ENCODE results near the gene KRT3.
"Not testable (repeated sequence)": the region's sequence is repeated elsewhere in the genome, so short reads cannot be mapped to it uniquely, and the experiment has no call there.

The KRT3 gene

DNA sequence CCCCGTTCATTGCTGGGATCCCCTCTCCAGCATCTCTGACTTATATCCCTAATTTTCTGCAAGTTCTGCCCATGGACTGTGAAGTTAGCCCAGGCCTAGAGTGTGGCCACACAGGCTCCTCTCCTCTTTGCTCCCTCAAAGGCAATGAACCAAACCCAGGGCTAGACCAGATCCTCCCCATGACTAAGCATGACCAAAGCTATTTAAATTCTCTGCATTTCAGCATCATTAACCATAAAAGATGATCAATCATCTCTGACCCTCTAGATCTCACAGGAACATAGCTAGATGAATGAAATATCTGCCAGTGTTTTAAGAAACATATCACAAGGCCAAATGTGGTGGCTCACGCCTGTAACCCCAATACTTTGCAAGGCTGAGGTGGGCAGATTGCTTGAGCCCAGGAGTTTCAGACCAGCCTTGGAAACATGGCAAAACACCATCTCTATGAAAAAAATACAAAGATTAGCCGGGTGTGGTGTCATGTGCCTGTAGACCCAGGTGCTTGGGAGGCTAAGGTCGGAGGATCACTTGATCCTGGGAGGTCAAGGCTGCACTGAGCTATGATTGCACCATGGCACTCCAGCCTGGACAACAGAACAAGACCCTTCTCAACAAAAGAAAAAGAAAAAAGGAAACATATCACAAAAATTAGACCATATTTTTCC lies 2.2 kb upstream of the KRT3 start:
- no peak for DNase-seq (ENCODE audit: low read depth in 2 of 2)

DNA sequence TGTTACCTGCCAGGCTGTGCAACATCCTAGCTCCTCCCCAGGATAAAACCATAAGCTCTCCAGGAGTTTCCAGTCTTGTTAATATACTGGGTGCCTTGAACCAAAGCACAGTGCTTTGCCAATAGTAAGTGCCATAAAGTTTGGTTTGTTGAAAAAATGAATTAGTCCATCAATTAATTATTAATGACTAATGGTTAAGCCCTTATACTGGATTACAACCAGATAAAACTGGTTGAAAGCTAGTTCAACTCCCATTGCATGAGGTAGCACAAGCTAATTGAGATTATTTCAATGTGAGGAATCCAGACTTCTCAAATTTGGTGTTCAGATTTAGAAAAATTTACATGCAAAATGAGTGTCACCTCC lies 1.6 kb upstream of the KRT3 start:
- no peak for DNase-seq (ENCODE audit: low read depth in 2 of 2)

DNA sequence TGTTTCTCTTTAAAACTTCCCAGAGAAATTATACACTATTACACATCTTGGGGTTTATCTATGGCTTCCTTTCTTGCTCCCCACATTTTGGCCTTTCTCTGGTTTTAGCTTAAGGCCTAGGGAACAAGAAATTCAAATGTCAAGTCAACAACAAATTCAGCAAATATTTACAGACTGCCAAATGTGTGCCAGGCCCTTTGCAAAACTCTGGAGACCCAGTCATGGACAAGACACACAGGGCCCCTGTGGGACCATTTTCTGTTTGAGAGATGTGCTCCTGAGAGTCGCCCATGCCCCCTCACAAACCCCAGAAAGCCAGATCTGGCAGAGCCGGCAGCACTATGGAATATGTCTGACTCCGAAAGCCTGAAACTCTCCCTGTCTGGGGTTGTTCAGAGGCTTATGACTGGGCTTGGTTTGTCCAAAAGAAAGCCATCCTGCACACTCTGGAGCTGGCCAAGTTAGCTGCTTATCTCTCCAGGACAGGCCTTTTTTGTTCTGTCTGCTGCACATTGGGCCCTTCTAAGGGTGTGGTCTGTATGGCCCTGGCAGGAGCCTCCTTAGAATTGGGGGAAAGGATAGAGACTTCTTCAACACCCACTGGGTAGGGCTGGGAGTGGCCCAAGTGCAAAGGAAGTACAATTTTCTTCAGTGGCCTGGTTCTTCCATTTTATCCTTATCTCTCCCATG lies 1.1 kb upstream of the KRT3 start:
- no peak for DNase-seq (ENCODE audit: low read depth in 2 of 2)

DNA sequence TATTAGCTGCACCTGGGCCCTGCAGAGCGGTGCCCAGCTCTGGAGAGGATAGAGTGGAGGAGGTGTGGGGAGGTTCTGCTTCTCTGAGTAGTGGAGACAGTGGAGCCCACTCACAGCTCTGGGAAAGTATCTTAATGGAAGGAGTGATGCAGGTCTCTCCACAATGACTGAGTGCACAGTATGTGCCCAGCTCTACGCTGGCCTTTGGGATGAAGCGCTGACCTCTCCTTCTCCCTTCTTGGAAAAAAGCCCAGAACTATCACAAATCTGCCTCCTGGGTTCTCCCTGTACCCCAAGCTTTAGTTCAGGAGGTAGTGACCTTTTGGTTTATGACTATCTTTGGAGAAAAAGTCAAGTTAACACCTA lies 495 bp upstream of the KRT3 start:
- no peak for DNase-seq (ENCODE audit: low read depth in 2 of 2)

DNA sequence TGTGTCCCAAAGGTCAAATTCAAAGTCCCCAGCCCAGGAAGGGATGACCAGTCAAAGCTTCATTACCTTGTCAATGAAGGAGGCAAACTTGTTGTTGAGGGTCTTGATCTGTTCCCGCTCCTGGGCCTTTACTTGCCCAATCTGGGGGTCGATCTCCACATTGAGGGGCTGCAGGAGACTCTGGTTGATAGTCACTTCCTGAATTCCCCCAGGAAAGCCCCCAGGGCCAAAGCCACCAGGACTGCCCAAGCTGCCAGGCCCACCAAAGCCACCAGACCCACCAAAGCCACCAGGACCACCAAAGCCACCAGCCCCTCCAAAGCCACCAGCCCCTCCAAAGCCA lies 614 bp downstream of the KRT3 start:
- DNase-seq (ENCODE audit: low read depth in 2 of 2): not testable (repeated sequence)

DNA sequence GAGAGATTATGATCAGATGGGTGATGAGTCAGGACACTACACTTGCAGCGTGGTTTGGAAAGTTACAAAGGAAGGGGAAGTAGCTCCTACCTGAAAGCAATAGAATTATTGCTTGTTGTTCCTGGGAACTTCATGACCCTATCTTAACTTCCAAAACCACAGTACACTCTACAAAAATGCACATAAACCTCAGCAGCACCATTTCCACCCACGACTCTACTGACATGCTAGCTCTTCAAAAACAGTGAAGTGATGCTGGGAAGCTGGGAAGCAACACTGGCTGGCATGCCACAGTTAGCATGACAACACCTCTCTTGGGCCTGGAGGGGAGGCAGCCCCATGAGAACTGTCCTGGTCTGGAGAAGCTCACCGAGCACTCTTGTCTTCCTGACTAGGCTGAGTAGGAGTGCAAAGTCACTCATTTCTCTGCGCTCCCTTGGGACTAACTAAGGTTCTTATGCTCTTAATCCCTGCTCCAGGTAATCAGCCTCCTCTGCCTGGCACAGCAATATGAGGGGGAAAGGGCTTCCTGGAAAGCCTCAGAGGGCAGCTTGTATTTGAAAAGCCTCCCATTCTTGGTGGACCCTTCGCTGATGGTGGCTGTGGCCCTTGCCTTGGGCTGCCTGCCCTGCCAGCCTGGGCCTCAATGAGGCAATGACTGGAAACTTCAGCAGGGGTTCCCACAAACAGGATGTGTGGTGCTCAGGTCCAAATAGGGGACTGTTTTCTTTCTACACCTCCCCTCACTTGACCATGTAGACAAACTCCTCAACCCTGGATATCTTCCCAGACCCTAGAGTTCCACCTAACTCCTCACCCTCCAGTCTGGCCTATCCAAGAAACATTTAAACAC lies 1.2 kb downstream of the KRT3 start:
- DNase-seq (ENCODE audit: low read depth in 2 of 2): no peak

DNA sequence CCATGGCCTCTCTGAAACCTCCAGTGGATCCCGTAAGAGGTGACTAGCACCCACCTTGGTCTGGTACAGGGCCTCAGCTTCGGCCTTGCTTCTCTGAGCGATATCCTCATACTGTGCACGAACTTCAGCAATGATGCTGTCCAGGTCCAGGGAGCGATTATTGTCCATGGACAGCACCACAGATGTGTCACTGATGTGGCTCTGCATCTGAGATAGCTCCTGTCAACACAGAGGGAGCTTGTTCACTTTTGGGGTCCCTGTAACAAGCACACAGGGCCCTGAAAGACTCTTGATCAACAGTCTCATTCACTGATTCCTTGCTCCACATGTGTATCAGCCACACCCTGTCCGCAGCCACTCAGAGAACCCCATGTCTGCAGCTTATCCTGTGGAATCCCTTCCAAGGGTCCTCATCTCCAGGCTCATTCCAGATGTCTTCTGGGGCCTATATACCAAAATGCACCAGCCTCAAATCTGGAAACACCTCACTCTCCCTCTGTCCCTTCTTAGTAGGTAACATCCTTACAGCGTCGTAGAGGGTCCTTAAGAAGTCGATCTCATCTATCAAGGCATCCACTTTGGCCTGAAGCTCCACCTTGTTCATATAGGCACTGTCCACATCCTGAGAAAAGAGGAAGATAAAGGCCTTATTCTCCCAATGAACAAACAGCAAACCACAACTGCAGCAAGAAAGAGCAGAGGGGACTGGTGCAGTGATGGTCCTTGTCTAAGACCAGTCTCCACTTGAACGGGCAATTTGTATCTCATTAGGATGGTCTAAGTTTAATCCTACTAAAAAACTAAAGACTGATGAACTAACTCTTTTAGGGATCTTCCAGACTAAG lies 3.5 kb downstream of the KRT3 start:
- DNase-seq (ENCODE audit: low read depth in 2 of 2): no peak

DNA sequence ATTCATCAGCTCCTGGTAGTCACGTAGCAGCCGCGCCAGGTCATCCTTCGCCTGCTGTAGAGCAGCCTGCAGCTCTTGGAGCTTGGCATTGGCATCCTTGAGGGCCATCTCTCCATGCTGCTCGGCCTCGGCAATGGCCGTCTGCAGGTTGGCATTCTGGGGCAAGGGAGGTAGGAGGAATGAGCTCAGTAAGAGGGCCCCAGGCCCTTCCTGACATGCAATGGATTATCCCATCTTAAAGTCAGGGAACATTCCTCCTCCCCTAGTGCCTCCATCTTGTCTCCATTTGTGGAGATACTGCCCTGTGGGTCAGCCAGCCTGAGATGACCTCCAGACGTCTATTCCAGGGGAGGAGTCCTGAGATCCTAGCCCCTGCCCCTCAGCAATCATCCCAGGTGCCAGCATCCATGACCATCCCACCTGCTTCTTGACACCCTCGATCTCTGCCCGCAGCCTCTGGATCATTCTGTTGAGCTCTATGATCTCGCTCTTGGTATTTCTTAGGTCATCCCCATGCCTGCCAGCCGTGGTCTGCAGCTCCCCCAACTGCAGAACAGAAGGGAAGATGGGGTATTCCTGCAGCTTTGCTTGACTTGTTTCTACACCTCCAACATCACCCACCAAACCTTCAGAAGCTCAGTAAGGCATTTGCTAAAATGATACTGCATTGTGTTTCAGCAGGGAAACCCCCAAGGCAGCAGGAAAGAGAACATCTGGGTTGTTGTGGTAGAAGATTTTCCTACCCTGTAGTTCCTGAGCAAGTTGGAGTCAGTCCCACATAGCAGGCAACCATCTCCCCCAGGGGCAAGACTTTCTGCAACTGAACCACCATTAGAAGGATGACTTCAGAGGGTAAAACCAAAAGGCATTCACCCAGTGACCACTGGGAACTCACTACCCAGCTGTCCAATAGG lies 4.4 kb downstream of the KRT3 start:
- DNase-seq (ENCODE audit: low read depth in 2 of 2): no peak

DNA sequence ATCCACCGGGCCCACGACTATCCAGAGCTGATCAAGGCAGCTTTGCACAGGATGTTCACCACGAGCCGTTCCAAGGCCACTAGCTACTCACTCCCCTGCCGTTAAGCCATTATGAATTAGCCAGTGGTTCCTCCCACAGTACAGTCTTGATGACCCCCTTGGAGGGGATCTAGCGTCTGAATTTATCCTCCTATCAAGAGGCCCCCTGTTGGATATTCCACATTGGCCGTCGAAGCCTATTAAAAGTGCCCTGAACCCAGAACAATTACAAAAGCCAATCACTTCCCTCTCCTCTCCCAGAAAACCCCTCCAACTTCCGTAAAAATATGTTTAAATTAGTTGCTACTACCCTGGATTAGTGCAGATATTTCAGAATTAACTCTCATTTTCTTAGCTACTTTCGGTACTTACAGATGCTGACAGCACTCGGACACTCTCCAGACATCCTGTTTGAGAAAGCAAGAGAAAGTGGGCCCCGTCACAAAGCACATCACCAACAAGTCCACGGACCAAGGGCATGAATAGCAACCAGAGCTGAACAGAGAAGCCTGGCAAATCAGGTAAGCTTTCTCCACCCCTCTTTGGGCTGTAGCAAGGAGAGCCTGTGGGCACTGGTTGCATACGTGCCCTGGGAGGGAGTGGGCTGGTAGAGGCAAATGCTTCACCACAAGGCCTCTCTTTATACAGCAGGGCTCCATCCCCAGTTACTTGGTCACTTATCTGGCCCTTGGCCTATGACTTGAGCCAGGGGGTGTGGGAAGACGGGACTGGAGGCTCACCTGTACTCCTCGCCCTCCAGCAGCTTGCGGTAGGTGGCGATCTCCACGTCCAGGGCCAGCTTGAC lies 5.3 kb downstream of the KRT3 start:
- no peak for DNase-seq (ENCODE audit: low read depth in 2 of 2)

DNA sequence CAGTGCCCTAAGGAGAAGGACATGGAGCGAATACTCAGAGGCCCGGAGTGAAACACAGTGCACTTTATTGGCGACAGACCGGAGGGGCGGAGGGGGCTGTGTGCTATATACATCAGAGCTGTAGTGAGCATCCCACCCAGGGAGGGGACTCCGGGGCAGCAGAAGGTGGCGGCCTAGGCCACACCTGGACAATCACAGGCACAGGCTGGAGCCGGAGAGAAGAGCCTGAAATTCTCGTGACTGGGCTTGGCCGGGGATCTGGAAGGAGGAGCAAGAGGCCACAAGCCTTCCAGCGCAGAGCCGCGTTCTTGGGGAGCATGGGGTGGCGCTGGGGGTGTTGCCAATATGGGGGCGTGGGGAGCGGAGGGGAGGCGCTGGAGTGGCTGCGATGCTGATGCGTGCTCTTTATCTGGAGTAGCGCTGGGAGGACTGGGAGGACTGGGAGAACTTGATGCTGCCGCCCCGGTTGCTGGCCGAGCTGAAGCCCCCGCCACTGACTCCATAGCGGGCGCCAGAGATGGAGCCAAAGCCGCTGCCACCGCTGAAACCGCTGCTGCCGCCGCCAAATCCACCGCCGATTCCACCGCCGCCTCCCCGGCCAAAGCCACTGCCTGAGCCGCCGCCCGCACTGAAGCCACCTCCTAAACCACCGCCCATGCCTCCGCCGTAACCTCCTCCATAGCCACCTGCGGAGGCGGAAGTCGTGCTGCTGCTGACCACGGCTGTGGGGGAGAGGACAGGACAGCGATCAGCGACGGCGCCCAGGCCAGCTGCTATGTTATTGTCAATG lies 6.1 kb downstream of the KRT3 start:
- DNase-seq (ENCODE audit: low read depth in 2 of 2): no peak

DNA sequence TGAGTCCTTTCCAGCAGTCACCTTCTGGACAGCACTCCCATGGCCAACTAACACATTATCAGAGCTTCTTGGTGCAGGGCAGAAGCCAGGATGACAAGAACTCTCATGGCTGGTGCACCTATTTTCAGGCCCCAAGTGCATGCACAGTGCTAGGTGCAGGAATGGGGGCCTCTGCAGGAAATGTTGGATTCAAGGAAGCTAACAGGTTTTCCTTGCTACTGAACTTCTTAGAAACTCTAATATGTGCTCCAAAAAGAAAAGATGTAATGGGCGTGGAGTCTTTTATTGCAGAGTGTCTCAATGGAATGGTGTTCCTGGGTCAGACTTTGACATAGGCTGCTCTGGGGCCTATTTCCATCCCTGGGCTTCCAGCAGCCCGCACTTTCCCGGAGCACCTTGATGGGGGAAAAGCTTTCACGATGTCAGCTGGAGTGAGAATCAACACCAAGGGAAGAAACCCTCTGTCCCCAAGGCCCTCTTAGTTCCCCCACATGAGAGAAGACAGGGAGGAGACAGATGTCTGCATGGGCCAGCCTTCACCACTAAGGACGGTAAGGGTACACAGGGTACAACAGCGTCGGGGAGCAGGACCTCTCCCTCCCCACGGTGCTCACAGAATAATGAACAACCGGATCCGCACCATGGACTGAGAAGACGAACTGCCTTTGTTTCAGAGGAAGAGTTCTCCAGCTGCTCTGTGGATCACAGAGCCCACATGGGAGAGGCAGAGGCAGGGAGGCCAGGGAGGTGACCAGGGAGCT lies 6.9 kb downstream of the KRT3 start:
- DNase-seq (ENCODE audit: low read depth in 2 of 2): no peak

DNA sequence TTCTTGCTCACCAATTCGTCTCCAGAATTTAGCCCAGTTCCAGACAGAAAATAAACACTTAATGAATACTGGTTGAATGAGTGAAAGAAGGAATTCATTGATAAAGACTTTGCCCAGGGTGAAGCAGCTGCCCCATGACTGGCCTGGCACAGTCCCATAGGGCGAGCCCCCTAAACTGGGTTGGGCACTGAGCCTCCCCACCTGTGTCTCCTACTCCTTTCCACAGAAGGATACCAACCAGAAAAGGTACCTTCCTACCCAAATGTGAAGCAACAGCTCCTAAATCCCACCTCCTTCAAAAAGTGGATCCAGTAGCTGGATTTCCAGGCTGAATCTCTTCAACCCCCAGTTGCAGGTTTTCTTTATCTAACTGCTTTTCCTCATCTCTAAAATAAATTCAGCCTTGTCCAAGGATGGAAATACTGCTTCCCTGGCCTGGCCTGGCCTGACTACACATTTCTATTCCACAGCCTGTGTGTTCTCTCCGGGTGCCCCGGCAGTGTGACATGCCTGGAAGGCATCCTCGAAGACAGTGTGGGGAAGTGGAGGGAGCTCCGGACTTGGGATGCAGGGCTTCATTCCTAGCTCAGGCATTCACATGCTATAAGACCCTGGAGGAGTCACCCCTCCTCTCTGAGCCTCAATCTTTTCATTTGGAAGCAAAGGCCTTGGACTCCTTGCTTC lies 7.6 kb downstream of the KRT3 start:
- no peak for DNase-seq (ENCODE audit: low read depth in 2 of 2)

DNA sequence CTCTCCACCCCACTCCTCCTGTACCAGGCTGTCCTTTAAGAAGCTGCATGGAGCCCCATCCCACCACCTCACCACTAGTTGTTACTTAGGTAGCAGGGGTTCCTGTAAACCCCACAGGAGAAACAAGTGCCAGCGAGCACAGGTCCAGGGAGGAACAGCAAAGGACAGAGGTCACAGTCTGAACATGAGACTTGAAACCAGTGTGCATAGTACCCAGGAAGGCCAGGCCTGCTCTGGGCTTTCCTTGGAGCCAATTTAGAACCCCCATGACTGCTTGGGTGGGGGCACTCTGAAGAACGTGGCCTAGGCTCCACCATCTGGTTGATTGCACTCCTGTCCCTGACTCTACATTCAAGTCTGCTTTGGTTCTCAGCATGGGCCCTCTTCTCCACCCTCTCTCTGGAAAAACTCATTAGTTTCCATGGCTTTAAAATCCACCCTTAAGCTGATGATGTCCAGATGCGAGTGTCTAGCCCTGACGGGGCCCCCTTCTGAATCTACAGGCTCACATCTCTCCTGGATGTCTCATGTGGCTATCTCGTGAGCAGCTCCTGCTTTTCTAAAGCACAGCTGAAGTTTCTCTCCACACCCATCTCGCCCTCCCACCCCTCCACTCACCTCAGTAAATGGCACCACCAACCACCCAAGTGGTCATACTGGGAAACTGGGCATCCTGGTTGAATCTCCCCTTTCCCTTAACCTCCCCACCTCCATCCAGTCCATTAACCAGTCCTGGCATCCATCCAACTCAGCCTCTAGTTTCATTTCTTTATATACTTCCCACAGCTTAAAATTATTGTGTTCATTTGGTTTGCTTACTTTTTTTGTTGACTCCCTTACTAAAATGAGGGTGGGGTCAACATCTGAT lies 8.4 kb downstream of the KRT3 start:
- no peak for DNase-seq (ENCODE audit: low read depth in 2 of 2)

DNA sequence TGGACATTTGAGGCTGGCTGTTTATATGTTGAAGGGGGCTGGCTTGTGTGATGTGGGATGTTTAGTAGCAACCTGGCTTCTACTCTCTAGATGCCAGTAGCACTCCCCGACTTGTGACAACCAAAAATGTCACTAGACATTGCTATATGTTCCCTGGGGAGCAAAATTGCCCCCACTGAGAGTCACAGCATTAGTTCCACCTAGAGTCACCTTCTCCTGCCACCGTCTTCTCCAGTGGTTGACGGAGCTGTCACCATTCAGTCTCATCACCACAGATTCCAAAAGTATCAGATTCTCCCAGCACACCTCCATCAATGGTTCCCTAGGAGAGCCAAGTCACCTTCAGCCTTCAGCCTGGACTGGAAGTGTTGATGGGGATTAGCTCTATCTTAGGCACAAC lies 11.0 kb downstream of the KRT3 start:
- no peak for DNase-seq (ENCODE audit: low read depth in 2 of 2)

DNA sequence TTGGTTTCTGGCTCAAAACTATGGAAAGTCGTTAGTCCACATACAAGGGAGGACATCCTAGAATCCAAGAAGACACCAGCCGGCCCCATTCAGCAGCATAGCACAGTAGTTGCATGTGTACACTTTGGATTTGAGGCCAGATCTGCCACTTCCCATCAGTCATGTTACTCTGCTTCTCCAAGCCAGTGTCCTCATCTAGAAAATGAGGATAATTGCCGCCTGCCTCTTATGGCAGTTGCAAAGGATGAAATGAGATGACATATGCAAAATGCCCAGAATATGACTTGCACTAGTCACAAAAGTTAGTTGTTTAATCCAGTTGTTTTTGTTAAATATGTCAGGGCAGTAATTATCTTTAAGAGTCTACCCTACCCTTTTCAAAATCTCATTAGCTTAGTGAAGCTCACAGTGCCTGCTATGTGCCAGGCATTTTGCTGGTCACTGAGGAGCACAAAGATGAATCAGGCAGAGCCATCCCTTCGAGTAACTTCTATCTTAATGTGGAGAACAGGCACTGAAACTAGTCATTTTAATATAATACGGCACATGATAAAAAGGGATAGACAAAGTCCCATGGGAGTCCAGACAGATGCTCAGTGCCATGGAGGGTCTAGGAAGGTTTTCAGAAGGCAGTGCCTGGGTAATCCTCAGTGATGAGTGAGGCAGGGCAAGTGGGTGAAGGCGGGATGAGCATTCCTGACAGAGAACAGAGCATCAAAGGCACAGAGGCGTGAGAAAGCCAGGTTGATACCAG lies 12.2 kb downstream of the KRT3 start:
- DNase-seq (ENCODE audit: low read depth in 2 of 2): no peak

DNA sequence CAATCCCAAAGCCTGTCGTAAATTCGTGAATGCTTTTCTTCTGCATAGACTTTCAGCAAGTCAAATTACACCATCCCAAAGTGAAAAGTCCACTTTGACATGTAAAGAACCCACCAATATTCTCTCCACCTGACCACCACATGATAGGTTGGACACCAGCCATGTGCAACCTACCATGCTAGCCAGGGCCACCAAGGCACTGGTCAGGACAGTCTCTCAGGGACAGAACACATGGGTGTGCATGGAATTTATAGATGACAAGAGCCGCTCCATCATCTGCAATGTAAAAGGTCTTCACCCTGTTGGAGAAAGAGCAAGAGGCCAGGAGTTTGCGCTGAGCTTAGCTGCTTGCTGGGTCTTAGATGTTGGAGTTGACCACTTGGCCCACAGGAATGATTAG lies 13.4 kb downstream of the KRT3 start:
- DNase-seq (ENCODE audit: low read depth in 2 of 2): no peak

Measured in activated CD4-positive, alpha-beta T cell treated with anti-CD3 and anti-CD28 coated beads for 24 hours (primary cell).